ENCODE data around the gene FSTL5. TPM values are rescaled to one million over a fixed set of nuclear protein-coding genes. Genes with fewer than 3 reads are reported as not detected.

The FSTL5 gene
- total and polyA plus RNA-seq, 10 of the 15 experiments (the other 5 are each of a cell fraction or from before 2014, with no cell fraction given) = 0.04 to 2.4 (median 0.08) TPM; not detected in 4

- H3K36me3 ChIP-seq (ENCODE audit: control insufficient read depth in 2 of 2, insufficient read depth in 2 of 2, low read length in 1 of 2) = no peaks in the 10 kb centered on the region
- intact Hi-C loops (cut with micrococcal nuclease; ENCODE audit: unreplicated experiment) (no loop called here), in situ Hi-C loops (cut with MboI) (no loop called here)
- no peak overlapping the region for H3K4me3 ChIP-seq
- CTCF ChIA-PET = interaction anchor here (1.1 kb wide), 1 partner anchor 174 kb away, joined by 3 read pairs; no protein-coding TSS in a partner anchor
- H3K4me1 ChIP-seq (ENCODE audit: control insufficient read depth, insufficient read depth, low read length) = no peaks in the 10 kb centered on the region
- no peak for DNase-seq (ENCODE audit: low read depth, low spot score)
- no peak overlapping the region for H2AFZ ChIP-seq (ENCODE audit: control insufficient read depth, low read depth, low read length)
- H4K20me1 ChIP-seq (ENCODE audit: control insufficient read depth, insufficient read depth) = no peaks in the 10 kb centered on the region
- SMC1A ChIA-PET (ENCODE audit: uncharacterized antibody, unreplicated experiment) = no interaction called here
- no peak overlapping the region for H3K4me2 ChIP-seq (ENCODE audit: control insufficient read depth, insufficient read depth)
- H3K27ac ChIP-seq (ENCODE audit: control insufficient read depth, insufficient read depth) = no peak overlapping the region
- 5% methylated on average over 1 of the region's 1 CpG for WGBS (ENCODE audit: insufficient coverage, insufficient replicate concordance, low lambda C conversion rate, missing lambda C conversion rate)
- ATAC-seq = no peak
- H3K27me3 ChIP-seq (replicated peaks in 1 of 2; ENCODE audit: control insufficient read depth in 2 of 2, insufficient read depth in 2 of 2, low read length in 1 of 2) = no peaks in the 10 kb centered on the region
- no peak for FAIRE-seq
- POLR2A ChIA-PET = no interaction called here
- RAD21 ChIA-PET (ENCODE audit: unreplicated experiment) = no interaction called here
- TF ChIP-seq EGR1 (IDR thresholded peaks at IDR 0.05; ENCODE audit: borderline replicate concordance in 1 of 2, low read depth in 2 of 2, low read length in 2 of 2) (no peak), ZBTB4 (CRISPR knock-in tag; IDR thresholded peaks at IDR 0.05) (no peak), BHLHE40 (IDR thresholded peaks at IDR 0.05; ENCODE audit: borderline replicate concordance in 1 of 2, low read depth in 2 of 2, low read length in 1 of 2) (no peak), POU2F2 (IDR thresholded peaks at IDR 0.05; ENCODE audit: borderline replicate concordance, low read depth, low read length) (no peak), SIN3A (IDR thresholded peaks at IDR 0.05; ENCODE audit: low read depth, low read length) (no peak), USF2 (IDR thresholded peaks at IDR 0.05; ENCODE audit: borderline replicate concordance, low read depth, low read length) (no peak), ZSCAN29 (IDR thresholded peaks at IDR 0.05) (no peak), MTA2 (IDR thresholded peaks at IDR 0.05; ENCODE audit: low read depth) (no peak), MYC (IDR thresholded peaks at IDR 0.05; ENCODE audit: insufficient read depth, insufficient read length, insufficient replicate concordance, low read length, severe bottlenecking) (no peak), ZNF687 (IDR thresholded peaks at IDR 0.05) (no peak)
- no peak overlapping the region for H3K9ac ChIP-seq (ENCODE audit: control insufficient read depth, insufficient read depth, low read length)
- BruUV-seq (replicated peaks) = no TSS peak
- H3K79me2 ChIP-seq (ENCODE audit: control insufficient read depth, insufficient read depth, low read length) = no peaks in the 10 kb centered on the region
- no peaks in the 10 kb centered on the region for H3K9me3 ChIP-seq (replicated peaks; ENCODE audit: control insufficient read depth, insufficient read depth, low read length)
These were observed 346.8 kb downstream of the FSTL5 start for GRCh38 chr4:161816958-161817357.

Measured in GM12878 (cell line).